A549 (cell line): ENCODE results near the gene INPP1. TPM values are rescaled to one million over a fixed set of nuclear protein-coding genes. Genes with fewer than 3 reads are reported as not detected.

Experiments
- ATAC-seq, 2 experiments: fragments of 200-7000 bp in 1 of 2; fragments of >200 bp in 1 of 2; cut with Nextera tagmentation in 1 of 2; cut with Tn5 transposase in 1 of 2; 3 replicates each; pipeline versions ENCODE4 v1.8.0 to v1.9.1; 2018 to 2020; ENCODE audit warnings: mild to moderate bottlenecking in 1 of 2, moderate library complexity in 1 of 2
- CTCF ChIA-PET: fragments of 300-600 bp; sonication (Branson Sonifier 250); formaldehyde crosslinking; extraction: SDS; loops from one replicate; lab custom pipeline; 2021; ENCODE audit warnings: antibody characterized with exemption, inconsistent platforms; lab: Yijun Ruan, JAX
- POLR2A ChIA-PET: fragments of 350-600 bp; formaldehyde crosslinking; extraction: SDS; loops from one replicate; lab custom pipeline; 2021; ENCODE audit warnings: antibody characterized with exemption, inconsistent platforms; lab: Yijun Ruan, JAX
- DNase-seq, 2 experiments: peaks; one replicate each; pipeline versions ENCODE4 v3.0.0 to v3.0.0-alpha.2; 2011 to 2016; ENCODE audit warnings: low read depth in 1 of 2, low spot score in 1 of 2
- FAIRE-seq: peaks from 2 replicates; lab custom pipeline; 2011; peaks lifted over from hg19 to GRCh38; lab: Jason Lieb, UNC
- H3K27ac ChIP-seq, 2 experiments: fragments of >200 bp; sonication (Bioruptor Twin); formaldehyde crosslinking; 3 replicates each; pipeline ENCODE4 v1.5.1; 2016 to 2017
- H3K4me1 ChIP-seq: fragments of >200 bp; sonication (Bioruptor Twin); formaldehyde crosslinking; 3 replicates; pipeline ENCODE4 v1.6.1; 2016
- H3K4me2 ChIP-seq: fragments of >200 bp; sonication (Bioruptor Twin); formaldehyde crosslinking; 3 replicates; pipeline ENCODE4 v1.6.1; 2016
- H3K4me3 ChIP-seq: fragments of >200 bp; sonication (Bioruptor Twin); formaldehyde crosslinking; 3 replicates; pipeline ENCODE4 v1.5.1; 2016
- H3K9me3 ChIP-seq: fragments of >200 bp; sonication (Bioruptor Twin); formaldehyde crosslinking; 3 replicates; pipeline ENCODE4 v1.6.1; 2016
- BHLHE40 ChIP-seq: IDR thresholded peaks from 2 replicates; pipeline ENCODE4 v1.6.1; 2012; ENCODE audit warnings: low read depth, low read length, inconsistent platforms
- CEBPB ChIP-seq, 2 experiments: fragments of >200 bp in 1 of 2; sonication (Bioruptor Twin) in 1 of 2; formaldehyde crosslinking in 1 of 2; IDR thresholded peaks; 2 replicates each; pipeline ENCODE4 v1.6.1; 2012 to 2016
- CHD2 ChIP-seq: fragments of 150-350 bp; IDR thresholded peaks from 2 replicates; pipeline ENCODE4 v1.6.1; 2014; ENCODE audit warnings: low read length; ENCODE audit not compliant: partially characterized antibody
- EHF ChIP-seq: fragments of 250-450 bp; sonication (Bioruptor Pico); IDR thresholded peaks from 2 replicates; pipeline ENCODE4 v1.5.0; 2020; ENCODE audit warnings: mild to moderate bottlenecking
- EP300 ChIP-seq, 2 experiments: fragments of >200 bp; sonication (Bioruptor Twin); formaldehyde crosslinking; IDR thresholded peaks; 2 replicates in 1 of 2; 3 replicates in 1 of 2; pipeline ENCODE4 v1.6.1; 2016 to 2017
- ESRRA ChIP-seq: fragments of 150-350 bp; IDR thresholded peaks from 2 replicates; pipeline ENCODE4 v1.6.1; 2014; ENCODE audit warnings: mild to moderate bottlenecking, low read length, borderline replicate concordance
- FOXS1 ChIP-seq: fragments of 250-450 bp; sonication (Bioruptor Pico); IDR thresholded peaks from 2 replicates; pipeline ENCODE4 v1.5.0; 2020; ENCODE audit warnings: mild to moderate bottlenecking, moderate library complexity
- HDAC2 ChIP-seq: fragments of 200-600 bp; sonication (generic); IDR thresholded peaks from 2 replicates; pipeline ENCODE4 v1.6.1; 2016
- HES2 ChIP-seq: fragments of >200 bp; sonication (Bioruptor Twin); formaldehyde crosslinking; IDR thresholded peaks from 2 replicates; pipeline ENCODE4 v1.6.1; 2016
- HEYL ChIP-seq: fragments of 250-450 bp; sonication (Bioruptor Pico); IDR thresholded peaks from 2 replicates; pipeline ENCODE4 v1.8.0; 2021; ENCODE audit warnings: mild to moderate bottlenecking, moderate library complexity
- HMGXB4 ChIP-seq: fragments of 250-450 bp; sonication (Bioruptor Pico); IDR thresholded peaks from 2 replicates; pipeline ENCODE4 v1.5.0; 2021; ENCODE audit warnings: mild to moderate bottlenecking, moderate library complexity, borderline replicate concordance
- HOXA7 ChIP-seq: fragments of 250-450 bp; sonication (Bioruptor Pico); IDR thresholded peaks from 2 replicates; pipeline ENCODE4 v1.5.0; 2020; ENCODE audit warnings: mild to moderate bottlenecking, moderate library complexity
- JUN ChIP-seq, 2 experiments: fragments of >200 bp; sonication (Bioruptor Twin); formaldehyde crosslinking; IDR thresholded peaks; 2 replicates in 1 of 2; 3 replicates in 1 of 2; pipeline ENCODE4 v1.6.1; 2016 to 2017
- JUNB ChIP-seq: fragments of >200 bp; sonication (Bioruptor Twin); formaldehyde crosslinking; IDR thresholded peaks from 2 replicates; pipeline ENCODE4 v1.6.1; 2016
- KDM1A ChIP-seq: fragments of 200-600 bp; sonication (generic); IDR thresholded peaks from 2 replicates; pipeline ENCODE4 v1.6.1; 2016; ENCODE audit warnings: low read depth, mild to moderate bottlenecking
- MAX ChIP-seq: IDR thresholded peaks from 2 replicates; pipeline ENCODE4 v1.6.1; 2012
- MAZ ChIP-seq: fragments of 150-350 bp; IDR thresholded peaks from 2 replicates; pipeline ENCODE4 v1.6.1; 2014; ENCODE audit warnings: antibody characterized with exemption, low read depth, low read length, borderline replicate concordance
- MYC ChIP-seq: IDR thresholded peaks from 2 replicates; pipeline ENCODE4 v1.6.1; 2012; ENCODE audit warnings: mild to moderate bottlenecking, inconsistent platforms, low read length, improper control_type of control experiment, borderline replicate concordance
- NFE2L2 ChIP-seq: fragments of 150-350 bp; conservative IDR thresholded peaks from 2 replicates; pipeline ENCODE4 v1.6.1; 2014; ENCODE audit warnings: low read length
- PBX3 ChIP-seq: IDR thresholded peaks from 2 replicates; pipeline ENCODE4 v1.6.1; 2012
- RARB ChIP-seq: fragments of 250-450 bp; sonication (Bioruptor Pico); IDR thresholded peaks from 2 replicates; pipeline ENCODE4 v1.8.0; 2021; ENCODE audit warnings: mild to moderate bottlenecking, moderate library complexity
- RCOR1 ChIP-seq: fragments of 150-350 bp; IDR thresholded peaks from 2 replicates; pipeline ENCODE4 v1.6.1; 2014; ENCODE audit warnings: antibody characterized with exemption, low read length, low read depth
- RFX5 ChIP-seq: fragments of 450-650 bp; IDR thresholded peaks from 2 replicates; pipeline ENCODE4 v1.7.1; 2014; ENCODE audit warnings: antibody characterized with exemption, mild to moderate bottlenecking, moderate library complexity
- SMC3 ChIP-seq: fragments of >200 bp; sonication (Bioruptor Twin); formaldehyde crosslinking; IDR thresholded peaks from 3 replicates; pipeline ENCODE4 v1.6.1; 2018; ENCODE audit warnings: inconsistent platforms
- TFCP2L1 ChIP-seq: fragments of 250-450 bp; sonication (Bioruptor Pico); IDR thresholded peaks from 2 replicates; pipeline ENCODE4 v1.5.0; 2021; ENCODE audit warnings: mild to moderate bottlenecking
- TP53 ChIP-seq: fragments of 250-450 bp; sonication (Bioruptor Pico); IDR thresholded peaks from 2 replicates; pipeline ENCODE4 v1.5.0; 2021; ENCODE audit warnings: mild to moderate bottlenecking, moderate library complexity
- USF2 ChIP-seq: fragments of 450-650 bp; IDR thresholded peaks from 2 replicates; pipeline ENCODE4 v1.6.1; 2014; ENCODE audit warnings: antibody characterized with exemption
- ZFP36 ChIP-seq: fragments of 450-650 bp; IDR thresholded peaks from 2 replicates; pipeline ENCODE4 v1.6.1; 2014; ENCODE audit warnings: borderline replicate concordance; ENCODE audit not compliant: partially characterized antibody
- ZNF302 ChIP-seq: fragments of 250-450 bp; sonication (Bioruptor Pico); IDR thresholded peaks from 2 replicates; pipeline ENCODE4 v1.9.0; 2021; ENCODE audit warnings: inconsistent platforms, mild to moderate bottlenecking, moderate library complexity
- ZSCAN20 ChIP-seq: fragments of 250-450 bp; sonication (Bioruptor Pico); IDR thresholded peaks from 2 replicates; pipeline ENCODE4 v1.8.0; 2022; ENCODE audit warnings: mild to moderate bottlenecking, moderate library complexity
- WGBS: methylation state at CpG from one replicate; pipeline ENCODE4 v1.1.6; 2017; ENCODE audit errors: missing lambda C conversion rate; 5-methylcytosine and 5-hydroxymethylcytosine counted together
- polyA plus RNA-seq, 4 experiments: library from polyadenylated mRNA; depleted of rRNA in 3 of 4; stranded (reverse); fragments of >200 nt; fragmentation: RNase III in 1 of 4; extraction: RNeasy Plus Mini Kit Qiagen cat#74134 plus additional on column Dnase treatment in 1 of 4; gene quantifications; 2 replicates in 3 of 4; 3 replicates in 1 of 4; pipeline ENCODE4 v1.2.3, GENCODE V29; 2011 to 2017

Gene INPP1
- polyA plus RNA-seq, 2 of the 4 experiments (the other 2 are of a cell fraction), result 12.8 to 18.4 TPM

- DNase-seq, result no peak
- FAIRE-seq, result no peak
- ATAC-seq, result no peak
- Histone ChIP-seq H3K4me3 (no peak overlapping the region), H3K27ac (no peak overlapping the region), H3K4me2 (no peak overlapping the region), H3K4me1 (peaks cover 5% of the 10 kb centered on the region; the same call in 1 of the 3 replicates), H3K9me3 (no peaks in the 10 kb centered on the region)
- no peak for TF ChIP-seq RCOR1
- no peak for TF ChIP-seq CEBPB (IDR thresholded peaks at IDR 0.05)
- no peak for TF ChIP-seq MAZ
- no peak for TF ChIP-seq BHLHE40
- TF ChIP-seq RARB, result no peak
- ChIA-PET CTCF (interaction anchor here (1.0 to 1.6 kb wide), 3 partner anchors 16 to 175 kb away, joined by 3 to 4 read pairs (median 3); no protein-coding TSS in a partner anchor), POLR2A (no interaction called here)
Measured at GRCh38 chr2:190360561-190360960, 17.2 kb downstream of the INPP1 start.

GRCh38 chr2:190360965-190361364 lies 17.6 kb downstream of the INPP1 start:
- TF ChIP-seq JUN (IDR thresholded peaks at IDR 0.05), result no peak
- TF ChIP-seq HES2, result no peak
- TF ChIP-seq ESRRA, result no peak
- TF ChIP-seq FOXS1, result no peak
- no peak for TF ChIP-seq TP53
- no peak for TF ChIP-seq ZFP36
- TF ChIP-seq NFE2L2, result no peak
- TF ChIP-seq KDM1A, result no peak
- TF ChIP-seq MAX, result no peak
- no peak for TF ChIP-seq ZSCAN20 (CRISPR knock-in tag)
- no peak for TF ChIP-seq HDAC2
- TF ChIP-seq USF2, result no peak
- TF ChIP-seq HEYL (CRISPR knock-in tag), result no peak
- no peak for TF ChIP-seq RFX5
- no peak for TF ChIP-seq EHF (CRISPR knock-in tag)
- TF ChIP-seq, all 56 proteins: peak for 0
- Histone ChIP-seq H3K27ac (no peak overlapping the region), H3K4me2 (no peak overlapping the region), H3K4me1 (peaks cover 5% of the 10 kb centered on the region; the same call in 1 of the 3 replicates), H3K4me3 (no peak overlapping the region), H3K9me3 (no peaks in the 10 kb centered on the region)
- ATAC-seq, result no peak
- ChIA-PET CTCF (interaction anchor here (1.0 kb wide), 1 partner anchor 176 kb away, joined by 4 read pairs; no protein-coding TSS in a partner anchor), POLR2A (no interaction called here)
- WGBS, result 92% methylated on average over 3 of the region's 3 CpGs
- no peak for FAIRE-seq
- no peak for DNase-seq

GRCh38 chr2:190361572-190361971 lies 18.2 kb downstream of the INPP1 start:
- TF ChIP-seq TFCP2L1 (CRISPR knock-in tag), result no peak
- no peak for TF ChIP-seq CEBPB (IDR thresholded peaks at IDR 0.05)
- no peak for TF ChIP-seq EP300 (IDR thresholded peaks at IDR 0.05)
- no peak for TF ChIP-seq HES2
- no peak for TF ChIP-seq HMGXB4
- no peak for TF ChIP-seq CHD2
- no peak for TF ChIP-seq RCOR1
- no peak for TF ChIP-seq SMC3
- TF ChIP-seq ZNF302 (CRISPR knock-in tag), result no peak
- no peak for TF ChIP-seq HOXA7
- TF ChIP-seq MYC, result no peak
- no peak for TF ChIP-seq PBX3
- no peak for TF ChIP-seq JUNB
- TF ChIP-seq, all 56 proteins: peak for 0
- H3K4me3 ChIP-seq, result no peak overlapping the region
- no peak for ATAC-seq
- WGBS, result 92% methylated on average over 2 of the region's 2 CpGs
- FAIRE-seq, result no peak
- no peaks in the 10 kb centered on the region for H3K9me3 ChIP-seq
- no peak for DNase-seq
- H3K4me2 ChIP-seq, result no peak overlapping the region
- ChIA-PET POLR2A (no interaction called here), CTCF (interaction anchor here (1.0 kb wide), 1 partner anchor 176 kb away, joined by 4 read pairs; no protein-coding TSS in a partner anchor)
- peaks cover 5% of the 10 kb centered on the region; the same call in 1 of the 3 replicates for H3K4me1 ChIP-seq
- no peak overlapping the region for H3K27ac ChIP-seq
